Endometrial microvascular endothelial cells (primary cell): ENCODE data around the gene MYT1. TPM values are rescaled to one million over a fixed set of nuclear protein-coding genes. Genes with fewer than 3 reads are reported as not detected.

Experiments
- in situ Hi-C: cut with HindIII; loops from 2 replicates; pipeline ENCODE4 v1.10.0; 2017; ENCODE audit warnings: low sequenced_read_pairs, low pct_unique_long_range_greater_than_20kb; ENCODE audit errors: inconsistent ontology term
- total RNA-seq: library from RNA; depleted of rRNA; stranded (reverse); fragments of >200 nt; gene quantifications from one replicate; pipeline ENCODE4 v1.2.3, GENCODE V29; 2015; ENCODE audit errors: inconsistent ontology term

Gene MYT1
- total RNA-seq, 1 donor from 2014 or later = not detected

GRCh38 chr20:64138276-64138815, 25.9 kb upstream of the MYT1 start:
- in situ Hi-C loops = no loop called here

GRCh38 chr20:64139199-64140060, 24.8 kb upstream of the MYT1 start:
- in situ Hi-C loops = no loop called here

DNA sequence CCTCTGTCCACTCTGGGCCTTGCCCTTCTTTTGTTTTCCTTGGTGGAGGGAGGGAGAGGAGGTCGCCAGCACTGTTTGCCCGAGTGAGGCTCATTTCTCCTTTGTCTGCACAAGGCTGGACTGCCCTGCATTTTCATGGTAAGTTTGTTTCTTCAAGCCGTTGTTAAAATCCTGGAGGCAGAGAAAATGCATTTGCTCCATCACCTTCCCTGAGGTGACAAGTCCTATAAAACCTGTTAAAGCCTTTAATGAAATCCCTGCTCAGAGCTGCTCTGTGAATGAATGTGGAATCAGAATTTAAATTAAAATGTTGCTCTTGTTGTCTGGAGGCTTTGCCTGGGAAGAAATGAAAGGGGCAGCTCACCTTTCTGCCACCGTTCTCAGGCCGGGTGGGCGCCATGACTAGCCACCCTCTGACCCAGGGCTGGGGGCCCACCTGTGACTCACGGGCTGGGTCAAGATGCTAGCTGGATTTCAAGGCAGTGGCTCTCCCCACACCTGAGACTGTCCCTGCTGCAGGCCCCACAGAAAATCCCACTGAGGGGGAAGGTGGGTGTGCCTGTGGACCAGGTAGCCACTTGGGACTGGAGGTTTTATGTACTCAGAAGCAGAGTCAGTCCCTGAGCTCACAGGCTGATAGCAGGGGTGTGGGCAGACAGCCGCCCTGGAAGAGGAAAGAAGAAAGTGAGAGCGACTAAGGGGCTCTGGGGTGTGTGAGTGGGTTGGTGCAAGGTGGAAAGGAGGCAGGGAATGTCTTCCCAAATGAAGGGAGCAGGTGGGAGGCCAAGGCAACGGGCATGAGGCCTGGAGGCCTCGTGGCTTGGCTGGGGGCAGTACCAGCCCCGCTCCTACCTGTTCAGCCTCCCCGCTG, 24.0 kb upstream of the MYT1 start:
- in situ Hi-C loops = no loop called here

DNA sequence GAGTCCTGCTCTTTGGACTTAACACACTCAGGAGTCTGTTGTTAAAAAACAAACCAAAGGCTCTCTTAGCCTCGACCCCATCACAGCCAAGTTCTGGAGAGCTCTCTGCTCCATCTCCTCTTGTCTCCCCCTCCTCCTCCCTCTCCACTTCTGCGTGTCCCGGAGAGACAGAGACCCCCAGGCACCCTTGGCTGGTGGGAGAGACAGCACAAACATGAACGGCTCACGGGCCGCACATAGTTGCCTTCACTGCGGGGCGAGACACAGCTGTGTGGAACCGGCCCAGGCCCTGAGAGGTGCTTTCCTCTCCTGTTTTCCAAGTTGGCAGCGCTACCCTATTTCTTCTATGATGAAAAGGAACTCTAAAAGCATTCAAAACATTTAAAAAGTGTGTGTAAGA, 23.3 kb upstream of the MYT1 start:
- in situ Hi-C loops = no loop called here

- in situ Hi-C loops = no loop called here
Measured at GRCh38 chr20:64142590-64142989, 21.7 kb upstream of the MYT1 start.

- in situ Hi-C loops = no loop called here
Measured at GRCh38 chr20:64143018-64143801, 21.0 kb upstream of the MYT1 start.

DNA sequence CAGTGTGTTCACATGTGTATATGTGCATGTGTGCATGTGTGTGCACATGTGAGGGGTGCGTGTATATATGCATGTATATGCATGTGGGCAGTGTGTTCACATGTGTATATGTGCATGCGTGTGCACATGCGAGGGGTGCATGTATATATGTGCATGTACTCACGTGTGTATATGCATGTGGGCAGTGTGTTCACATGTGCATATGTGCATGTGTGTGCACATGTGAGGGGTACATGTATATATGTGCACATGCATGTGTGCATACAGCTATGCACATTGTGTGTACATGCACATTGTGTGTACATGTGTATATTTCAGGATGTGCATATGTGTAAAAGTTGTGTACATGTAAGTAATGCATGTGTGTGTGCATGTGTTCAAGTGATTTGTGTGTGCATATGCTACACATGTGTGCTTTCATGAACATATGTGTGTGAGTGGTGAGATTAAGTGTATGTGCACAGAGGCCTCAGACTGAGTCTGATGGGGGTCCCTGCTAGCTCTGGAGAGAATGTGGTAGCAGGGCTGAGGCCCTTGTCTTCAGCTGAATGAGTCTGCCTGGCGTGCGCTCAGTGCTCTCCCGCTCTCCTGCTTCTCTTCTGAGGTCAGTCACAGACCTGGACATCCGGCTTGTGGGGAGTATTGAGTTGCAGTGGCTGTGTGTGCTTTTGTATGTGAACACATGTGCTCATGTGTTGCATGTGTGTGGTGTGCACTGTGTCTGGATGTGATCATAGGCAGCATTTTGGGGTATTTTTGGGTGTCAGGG, 19.9 kb upstream of the MYT1 start:
- in situ Hi-C loops = no loop called here

DNA sequence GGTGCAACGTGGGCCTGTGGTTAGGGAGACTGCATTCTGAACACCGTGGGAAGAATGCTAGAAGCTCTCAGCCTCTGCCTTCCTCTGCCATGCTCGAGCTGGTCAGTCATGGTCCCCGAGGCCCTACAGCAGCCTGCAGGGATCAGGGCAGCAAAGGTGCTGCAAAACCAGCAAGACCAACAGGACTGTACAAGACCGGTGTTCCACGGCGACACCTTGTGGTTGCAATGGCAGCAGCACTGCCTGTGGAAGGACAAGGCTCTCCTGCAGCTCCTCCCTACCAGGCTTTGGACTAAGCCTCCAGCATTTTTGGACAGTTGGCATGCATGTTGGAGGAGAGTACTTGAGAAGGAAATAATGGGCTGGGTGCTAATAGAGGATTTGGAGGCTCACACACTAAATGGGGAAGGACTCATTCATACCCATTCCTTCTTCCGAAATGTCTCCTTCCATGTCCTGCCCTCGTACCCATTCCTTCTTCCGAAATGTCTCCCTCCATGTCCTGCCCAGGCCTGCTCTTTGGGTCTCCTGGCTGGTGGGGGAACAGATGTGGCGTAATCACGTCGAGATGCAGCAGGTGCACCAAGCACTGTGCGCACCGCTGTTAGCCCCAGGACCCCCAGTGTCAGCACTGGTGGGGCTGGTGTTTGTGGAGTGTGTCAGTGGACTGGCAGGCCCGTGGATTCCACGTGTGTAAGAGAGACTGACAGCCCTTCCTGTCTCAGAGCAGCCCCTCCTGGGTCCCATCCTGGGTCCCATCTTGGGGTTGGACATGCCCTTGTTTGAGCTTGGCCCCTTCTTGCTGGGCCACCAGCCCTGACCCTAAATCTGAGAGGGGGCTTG, 18.6 kb upstream of the MYT1 start:
- in situ Hi-C loops = no loop called here

DNA sequence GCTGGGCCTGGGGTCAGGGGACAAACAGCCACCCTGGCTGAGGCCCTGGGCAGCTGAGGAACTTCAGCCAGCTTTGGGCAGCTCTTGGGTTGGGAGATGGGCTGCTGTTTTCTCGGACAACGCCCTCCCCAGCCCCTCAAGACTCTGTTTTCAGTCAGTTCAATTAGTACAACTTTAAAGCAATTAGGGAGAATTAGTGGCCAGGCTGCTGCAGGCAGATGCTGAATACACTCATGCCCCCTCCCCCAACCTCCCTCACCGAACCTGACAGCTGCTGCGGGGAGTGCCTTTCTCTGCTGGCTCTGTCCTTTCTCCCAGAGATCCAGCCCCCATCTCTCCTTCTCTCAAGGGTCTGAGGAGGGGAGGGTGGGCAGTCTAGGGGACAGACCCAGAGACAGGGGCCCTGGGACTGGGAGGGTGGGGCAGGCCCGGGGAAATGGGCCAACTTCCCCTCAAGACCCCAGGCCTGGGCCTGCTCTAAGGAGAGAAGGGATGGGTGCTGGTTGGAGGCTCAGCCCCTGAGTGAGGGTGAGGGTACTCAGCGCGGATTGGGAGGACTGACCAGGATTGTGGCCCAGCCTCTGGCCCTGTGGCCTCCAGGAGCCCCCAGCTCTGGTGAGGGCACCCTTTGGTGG, 17.8 kb upstream of the MYT1 start:
- in situ Hi-C loops = no loop called here

- in situ Hi-C loops = no loop called here
Measured at GRCh38 chr20:64146936-64147477, 17.2 kb upstream of the MYT1 start.

GRCh38 chr20:64148581-64148980, 15.7 kb upstream of the MYT1 start:
- in situ Hi-C loops = no loop called here

DNA sequence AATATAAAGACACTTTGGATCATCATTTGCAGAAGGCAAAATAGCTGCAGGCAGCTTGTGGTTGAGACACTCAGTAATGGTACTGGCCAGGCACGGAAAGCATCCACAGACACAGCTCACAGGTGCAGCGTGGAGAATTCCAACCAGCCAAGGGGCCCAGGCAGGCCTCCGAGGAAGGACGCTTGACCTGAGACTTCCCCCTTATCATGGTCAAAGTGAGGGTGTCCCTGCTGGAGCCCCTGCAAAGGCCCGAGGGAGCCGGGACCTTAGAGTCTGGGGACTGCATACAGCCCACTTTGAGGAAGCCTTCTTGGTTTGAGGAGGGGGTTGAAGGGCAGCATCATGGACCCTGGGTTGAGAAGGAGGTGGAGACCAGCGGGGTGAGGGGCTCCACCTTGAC, 15.1 kb upstream of the MYT1 start:
- in situ Hi-C loops = no loop called here

GRCh38 chr20:64149809-64150560, 14.3 kb upstream of the MYT1 start:
- in situ Hi-C loops = no loop called here

DNA sequence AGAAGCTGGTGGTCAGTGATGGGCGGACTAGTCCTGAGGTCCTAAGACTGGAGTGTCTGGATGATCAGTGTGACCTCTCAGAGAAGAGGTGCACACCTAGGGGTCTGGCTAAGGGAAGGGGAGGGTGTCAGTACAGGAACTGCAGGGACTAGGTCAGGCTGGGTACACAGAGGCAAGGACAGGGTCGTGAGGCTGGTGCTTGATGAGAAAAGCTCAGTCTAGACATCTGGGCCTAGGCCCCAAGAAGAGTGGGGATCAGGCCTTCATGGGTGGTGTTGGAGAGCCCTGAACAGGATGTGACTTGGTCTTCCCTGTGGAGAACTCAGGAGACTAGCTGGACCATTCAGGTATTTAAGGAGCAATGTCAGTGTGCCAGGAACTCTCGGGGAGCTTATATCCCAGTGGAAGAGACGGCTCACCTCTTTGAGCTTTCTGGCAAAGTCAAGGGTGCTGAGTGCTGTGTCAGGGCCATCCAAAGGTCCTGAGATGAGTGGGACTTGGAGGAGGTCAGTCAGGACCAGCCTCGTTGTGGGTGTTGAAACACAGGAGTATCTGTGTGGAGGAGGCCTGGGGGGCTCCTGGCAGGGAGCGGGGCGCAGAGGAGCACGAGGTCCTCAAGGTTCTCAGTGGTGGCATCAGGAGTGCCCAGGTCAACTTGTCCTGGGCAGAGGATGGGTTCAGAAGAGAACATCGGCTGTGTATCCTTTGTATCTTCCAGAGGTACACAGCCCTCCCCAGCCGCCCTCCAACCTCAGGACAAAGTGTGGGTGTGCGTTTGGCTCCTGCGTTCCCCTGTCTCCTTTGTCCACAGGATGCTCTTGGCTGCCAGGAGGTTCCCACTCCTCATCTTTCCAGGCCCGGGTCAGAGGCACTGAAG, 13.3 kb upstream of the MYT1 start:
- in situ Hi-C loops = no loop called here
